GM10248 (cell line): ENCODE results near the gene MAPKAP1.

Experiments used
- CTCF ChIA-PET: fragments of 300-600 bp; sonication (Branson Sonifier 250); formaldehyde crosslinking; extraction: SDS; loops from one replicate; lab custom pipeline; 2021; ENCODE audit warnings: antibody characterized with exemption; lab: Yijun Ruan, JAX
- POLR2A ChIA-PET: fragments of 350-650 bp; sonication (Branson Sonifier 250); formaldehyde crosslinking; extraction: SDS; loops from one replicate; lab custom pipeline; 2020; ENCODE audit warnings: antibody characterized with exemption; lab: Yijun Ruan, JAX
- DNase-seq: peaks from one replicate; pipeline ENCODE4 v3.0.0; 2012; ENCODE audit errors: extremely low spot score
- TF ChIP-seq, protein P1 (sequence below): IDR thresholded peaks from 2 replicates; pipeline ENCODE4 v1.5.1; 2012; ENCODE audit warnings: mild to moderate bottlenecking, low read depth; ENCODE audit errors: extremely low read depth, missing control alignments, control extremely low read depth

Gene MAPKAP1

DNA sequence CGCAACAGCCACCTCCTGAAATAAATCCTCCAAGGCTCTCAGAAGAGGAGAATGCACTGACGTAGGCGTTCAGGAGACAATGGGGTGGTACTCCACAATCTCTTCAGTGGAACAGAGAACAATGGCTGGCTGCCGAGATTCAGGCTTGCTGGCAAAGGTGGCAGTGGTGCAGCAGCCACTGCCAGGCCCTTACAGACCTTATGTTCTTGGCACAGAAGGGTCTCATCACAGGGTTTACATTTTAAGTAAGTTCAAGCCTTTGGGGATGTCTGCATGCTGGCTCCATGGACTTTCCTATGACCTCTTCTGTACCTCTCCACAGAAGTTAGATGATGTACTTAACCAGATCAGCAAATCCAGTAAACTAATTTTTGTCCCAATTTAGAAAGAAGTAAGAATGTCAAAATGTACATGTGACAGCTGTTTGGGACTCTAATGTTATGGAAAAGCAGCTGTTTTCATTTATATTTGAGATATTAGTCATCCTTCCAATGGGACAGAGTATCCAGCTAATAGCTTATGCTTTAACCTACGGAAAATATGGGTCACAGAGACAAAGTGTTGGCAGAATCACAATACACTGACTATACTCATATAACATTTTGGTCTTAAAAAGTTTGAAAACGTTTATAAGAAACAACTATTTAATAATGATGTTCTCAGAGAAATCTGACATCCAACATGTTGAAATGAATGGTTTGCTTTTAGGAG is 180.9 kb downstream of the MAPKAP1 start:
- ChIA-PET POLR2A (no interaction called here), CTCF (interaction anchor here (1.0 to 2.0 kb wide), 2 partner anchors 9 to 12 kb away, joined by 4 to 6 read pairs; no protein-coding TSS in a partner anchor)
- no peak for DNase-seq
- TF ChIP-seq, protein P1, sequence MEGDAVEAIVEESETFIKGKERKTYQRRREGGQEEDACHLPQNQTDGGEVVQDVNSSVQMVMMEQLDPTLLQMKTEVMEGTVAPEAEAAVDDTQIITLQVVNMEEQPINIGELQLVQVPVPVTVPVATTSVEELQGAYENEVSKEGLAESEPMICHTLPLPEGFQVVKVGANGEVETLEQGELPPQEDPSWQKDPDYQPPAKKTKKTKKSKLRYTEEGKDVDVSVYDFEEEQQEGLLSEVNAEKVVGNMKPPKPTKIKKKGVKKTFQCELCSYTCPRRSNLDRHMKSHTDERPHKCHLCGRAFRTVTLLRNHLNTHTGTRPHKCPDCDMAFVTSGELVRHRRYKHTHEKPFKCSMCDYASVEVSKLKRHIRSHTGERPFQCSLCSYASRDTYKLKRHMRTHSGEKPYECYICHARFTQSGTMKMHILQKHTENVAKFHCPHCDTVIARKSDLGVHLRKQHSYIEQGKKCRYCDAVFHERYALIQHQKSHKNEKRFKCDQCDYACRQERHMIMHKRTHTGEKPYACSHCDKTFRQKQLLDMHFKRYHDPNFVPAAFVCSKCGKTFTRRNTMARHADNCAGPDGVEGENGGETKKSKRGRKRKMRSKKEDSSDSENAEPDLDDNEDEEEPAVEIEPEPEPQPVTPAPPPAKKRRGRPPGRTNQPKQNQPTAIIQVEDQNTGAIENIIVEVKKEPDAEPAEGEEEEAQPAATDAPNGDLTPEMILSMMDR: no peak

DNA sequence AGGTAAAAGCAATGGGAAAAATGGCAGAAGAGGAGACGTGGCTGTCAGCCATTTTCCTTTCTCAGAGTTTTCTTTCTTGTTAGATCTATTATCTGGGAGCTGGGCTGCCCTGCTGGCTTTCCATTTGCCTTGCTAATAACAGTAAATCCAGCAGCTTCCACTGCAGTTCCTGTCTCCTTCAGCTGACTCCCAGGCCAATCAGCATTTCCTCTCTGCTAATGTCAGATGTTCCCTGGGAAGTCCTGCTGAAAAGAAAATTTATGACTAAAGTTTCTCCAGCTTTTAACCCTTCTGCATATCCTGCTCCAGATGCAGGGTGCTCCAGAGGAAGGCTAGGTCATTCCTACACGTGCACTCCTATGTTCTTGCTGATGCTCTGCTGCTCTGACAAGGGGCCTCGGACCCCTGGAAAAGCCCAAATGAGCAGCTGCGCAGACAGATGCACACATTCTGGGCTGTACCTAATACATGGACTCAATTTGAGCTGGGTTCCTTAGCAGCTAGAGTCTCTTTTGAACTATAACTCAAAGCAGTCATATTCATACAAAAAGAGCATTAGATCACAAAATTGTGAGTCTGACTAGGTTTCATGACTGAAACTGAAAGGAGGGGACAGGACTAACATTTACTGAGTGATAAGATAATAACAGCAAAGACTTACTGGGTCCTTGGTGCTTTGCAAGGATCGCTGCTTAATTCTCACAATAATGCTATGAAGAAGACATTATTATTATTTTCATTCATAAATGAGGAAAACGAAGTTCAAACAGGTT is 182.2 kb downstream of the MAPKAP1 start:
- CTCF ChIA-PET: interaction anchor here (1.2 to 2.0 kb wide), 4 partner anchors 10 to 36 kb away, joined by 3 to 6 read pairs (median 4); no protein-coding TSS in a partner anchor
- no peak for DNase-seq
- POLR2A ChIA-PET: interaction anchor here (0.6 kb wide), 1 partner anchor 1059 kb away, joined by 5 read pairs; no protein-coding TSS in a partner anchor
- TF ChIP-seq, protein P1: no peak

DNA sequence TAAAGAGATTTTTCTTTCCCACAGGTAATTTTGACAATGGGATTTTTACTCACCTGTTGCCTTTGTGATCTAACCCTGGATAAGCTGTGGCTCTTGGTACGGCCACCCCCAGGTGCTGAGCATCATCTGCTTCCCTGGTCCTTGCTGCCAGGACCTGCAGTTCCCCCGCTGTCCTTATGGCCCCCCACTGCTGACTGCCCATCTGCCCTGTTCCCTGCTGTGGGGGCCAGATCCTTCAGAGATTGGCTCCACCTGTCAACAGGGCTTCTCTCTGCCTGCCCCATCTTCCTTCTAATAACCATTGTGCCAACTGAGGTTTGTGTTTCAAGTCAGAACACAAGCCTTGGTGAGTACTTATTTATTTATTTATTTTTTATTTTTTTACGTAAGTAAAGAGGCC is 183.3 kb downstream of the MAPKAP1 start:
- no peak for DNase-seq
- TF ChIP-seq, protein P1: no peak
- ChIA-PET POLR2A (no interaction called here), CTCF (interaction anchor here (1.7 to 1.8 kb wide), 2 partner anchors 9 to 35 kb away, joined by 4 to 5 read pairs; no protein-coding TSS in a partner anchor)

DNA sequence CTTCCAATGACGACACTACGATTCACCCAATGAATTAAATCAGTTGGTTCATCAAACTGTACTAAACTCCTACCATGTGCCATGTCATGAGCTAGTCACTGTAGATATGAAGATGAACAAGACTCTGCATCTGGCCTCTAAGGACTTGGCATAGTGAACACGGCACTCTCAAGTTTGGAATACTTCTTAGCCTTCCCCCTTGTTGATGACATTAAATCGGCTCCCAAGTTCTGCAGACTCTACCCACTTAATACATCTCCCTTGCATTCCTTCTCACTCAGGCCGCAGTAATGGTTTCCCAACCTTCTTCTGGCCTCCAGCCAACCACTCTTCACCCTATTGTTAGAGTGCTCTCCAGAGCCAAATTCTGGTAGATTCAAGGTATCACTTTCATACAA is 184.7 kb downstream of the MAPKAP1 start:
- TF ChIP-seq, protein P1: no peak
- DNase-seq: no peak
- ChIA-PET POLR2A (no interaction called here), CTCF (interaction anchor here (1.0 to 1.4 kb wide), 3 partner anchors 8 to 36 kb away, joined by 4 to 5 read pairs (median 4); no protein-coding TSS in a partner anchor)

DNA sequence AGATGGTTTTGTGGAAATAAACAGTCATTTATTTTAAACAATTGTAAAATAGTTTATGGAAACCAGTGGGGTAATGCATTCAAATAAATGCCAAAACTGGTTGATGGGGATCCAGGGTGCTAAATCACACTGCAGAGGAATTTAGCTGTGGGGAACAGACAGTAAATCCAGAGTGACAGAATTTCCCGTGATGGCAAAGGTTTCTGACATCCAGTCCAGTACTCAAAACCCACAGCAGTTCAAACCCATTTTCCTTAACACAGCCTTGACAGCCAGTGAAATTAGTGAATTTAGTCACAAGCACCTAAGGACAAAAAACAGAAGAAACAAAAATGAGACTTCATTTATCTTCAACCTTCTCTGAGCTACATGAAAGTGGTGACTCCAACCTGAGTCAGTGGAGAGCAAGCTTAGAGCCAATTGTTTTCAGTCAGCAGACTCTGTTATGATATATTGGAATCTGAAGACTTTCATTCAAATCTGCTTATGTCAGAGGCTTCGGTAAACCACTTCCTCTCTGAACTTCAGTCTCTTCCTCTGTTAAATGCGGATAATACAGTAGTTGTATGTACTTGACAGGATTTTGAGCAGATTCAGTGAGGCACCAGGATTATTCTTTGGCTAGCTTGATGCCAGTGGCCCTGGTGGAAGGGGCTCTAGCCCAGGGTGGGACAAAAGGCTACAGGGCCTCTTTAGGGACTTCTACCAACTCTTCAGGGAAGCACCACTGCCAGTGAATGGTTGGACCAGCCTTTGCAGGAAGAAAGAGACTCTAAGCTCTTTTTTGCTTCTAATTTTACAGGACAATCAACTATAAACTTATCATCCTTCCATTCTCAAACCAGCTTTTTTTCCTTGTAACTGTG is 185.3 kb downstream of the MAPKAP1 start:
- CTCF ChIA-PET: interaction anchor here (1.0 to 1.4 kb wide), 3 partner anchors 9 to 37 kb away, joined by 4 to 5 read pairs (median 4); no protein-coding TSS in a partner anchor
- POLR2A ChIA-PET: no interaction called here
- DNase-seq: peak; percentile 19
- TF ChIP-seq, protein P1: no peak
